Immature natural killer cell (primary cell): Measurements from ENCODE around the gene AADACL2. TPM values are rescaled to one million over a fixed set of nuclear protein-coding genes. Genes with fewer than 3 reads are reported as not detected.
"Not testable (repeated sequence)": the region's sequence is repeated elsewhere in the genome, so short reads cannot be mapped to it uniquely, and the experiment has no call there.

Source experiments
- DNase-seq, 3 donors: peaks; one replicate each; pipeline ENCODE4 v3.0.0; 2022; ENCODE audit warnings: mixed read lengths in 1 of 3
- H3K27ac Mint-ChIP-seq, 6 donors: one replicate each; pipeline ENCODE4 v1.8.0; 2020; ENCODE audit warnings: mixed read lengths in 6 of 6, mild to moderate bottlenecking in 5 of 6, inconsistent platforms in 4 of 6, moderate library complexity in 3 of 6
- H3K27me3 Mint-ChIP-seq, 3 donors: one replicate each; pipeline ENCODE4 v1.8.0; 2020 to 2021; ENCODE audit warnings: low read depth in 3 of 3, mild to moderate bottlenecking in 3 of 3, mixed read lengths in 3 of 3, moderate library complexity in 3 of 3, inconsistent platforms in 1 of 3
- H3K36me3 Mint-ChIP-seq, 3 donors: one replicate each; pipeline ENCODE4 v1.8.0; 2020; ENCODE audit warnings: mixed read lengths in 3 of 3, inconsistent platforms in 2 of 3, mild to moderate bottlenecking in 2 of 3
- H3K4me1 Mint-ChIP-seq, 2 donors: one replicate each; pipeline ENCODE4 v1.8.0; 2020; ENCODE audit warnings: inconsistent platforms in 2 of 2, mild to moderate bottlenecking in 2 of 2, mixed read lengths in 2 of 2, moderate library complexity in 1 of 2
- H3K4me3 Mint-ChIP-seq, 5 donors: one replicate each; pipeline ENCODE4 v1.8.0; 2020; ENCODE audit warnings: mild to moderate bottlenecking in 5 of 5, mixed read lengths in 5 of 5, inconsistent platforms in 3 of 5, moderate library complexity in 3 of 5
- H3K9me3 Mint-ChIP-seq, 6 donors: one replicate each; pipeline ENCODE4 v1.8.0; 2020; ENCODE audit warnings: mild to moderate bottlenecking in 6 of 6, mixed read lengths in 6 of 6, inconsistent platforms in 4 of 6, moderate library complexity in 3 of 6
- polyA plus RNA-seq, 3 donors: library from polyadenylated mRNA; unstranded; fragments of 300-500 nt; fragmentation: Illumina TruSeq; gene quantifications; one replicate each; pipeline ENCODE4 v1.2.3, GENCODE V29; 2021

Gene AADACL2
- polyA plus RNA-seq, 3 donors from 2014 or later: not detected

GRCh38 chr3:151772825-151773480, 39.2 kb downstream of the AADACL2 start:
- DNase-seq: no peak
- Mint-ChIP-seq H3K27me3 (peaks cover 0 to 3% (median 2%) of the 10 kb centered on the region in 3 donors), H3K27ac (no peak overlapping the region), H3K4me1 (no peaks in the 10 kb centered on the region), H3K9me3 (peaks cover 0 to 4% (median 0%) of the 10 kb centered on the region in 6 donors), H3K4me3 (no peak overlapping the region), H3K36me3 (no peaks in the 10 kb centered on the region)

GRCh38 chr3:151774235-151774634, 40.5 kb downstream of the AADACL2 start:
- peaks cover 0 to 4% (median 0%) of the 10 kb centered on the region in 6 donors for H3K9me3 Mint-ChIP-seq
- H3K4me1 Mint-ChIP-seq: no peaks in the 10 kb centered on the region
- no peak for DNase-seq
- H3K36me3 Mint-ChIP-seq: no peaks in the 10 kb centered on the region
- no peak overlapping the region for H3K4me3 Mint-ChIP-seq
- no peak overlapping the region for H3K27ac Mint-ChIP-seq
- peaks cover 0 to 3% (median 2%) of the 10 kb centered on the region in 3 donors for H3K27me3 Mint-ChIP-seq

- Mint-ChIP-seq H3K9me3 (peaks cover 0 to 4% (median 0%) of the 10 kb centered on the region in 6 donors), H3K27ac (no peak overlapping the region), H3K4me3 (no peak overlapping the region), H3K4me1 (no peaks in the 10 kb centered on the region), H3K36me3 (no peaks in the 10 kb centered on the region), H3K27me3 (peaks cover 0 to 3% (median 2%) of the 10 kb centered on the region in 3 donors)
- DNase-seq: no peak
Observed at GRCh38 chr3:151774910-151775309, 41.2 kb downstream of the AADACL2 start.

GRCh38 chr3:151775314-151776258, 41.9 kb downstream of the AADACL2 start:
- no peak for DNase-seq
- Mint-ChIP-seq H3K36me3 (no peaks in the 10 kb centered on the region), H3K27ac (no peak overlapping the region), H3K4me1 (no peaks in the 10 kb centered on the region), H3K9me3 (peaks cover 0 to 3% (median 0%) of the 10 kb centered on the region in 6 donors), H3K27me3 (peaks cover 0 to 3% (median 2%) of the 10 kb centered on the region in 3 donors), H3K4me3 (no peak overlapping the region)

- H3K36me3 Mint-ChIP-seq: no peaks in the 10 kb centered on the region
- no peak overlapping the region for H3K4me3 Mint-ChIP-seq
- no peaks in the 10 kb centered on the region for H3K4me1 Mint-ChIP-seq
- peaks cover 0 to 3% (median 0%) of the 10 kb centered on the region in 6 donors for H3K9me3 Mint-ChIP-seq
- H3K27ac Mint-ChIP-seq: no peak overlapping the region
- H3K27me3 Mint-ChIP-seq: peaks cover 0 to 3% (median 2%) of the 10 kb centered on the region in 3 donors
- DNase-seq: no peak
Observed at GRCh38 chr3:151776259-151776740, 42.6 kb downstream of the AADACL2 start.

- Mint-ChIP-seq H3K4me1 (no peaks in the 10 kb centered on the region), H3K9me3 (peaks cover 0 to 3% (median 0%) of the 10 kb centered on the region in 6 donors), H3K27ac (no peak overlapping the region), H3K27me3 (peaks cover 0 to 2% (median under 1%) of the 10 kb centered on the region in 3 donors), H3K36me3 (no peaks in the 10 kb centered on the region), H3K4me3 (no peak overlapping the region)
- DNase-seq: no peak
Observed at GRCh38 chr3:151777880-151778279, 44.2 kb downstream of the AADACL2 start.

- Mint-ChIP-seq H3K4me1 (no peaks in the 10 kb centered on the region), H3K27ac (no peak overlapping the region), H3K4me3 (no peak overlapping the region), H3K9me3 (no peaks in the 10 kb centered on the region), H3K27me3 (peaks cover 0 to 6% (median 4%) of the 10 kb centered on the region in 3 donors), H3K36me3 (no peaks in the 10 kb centered on the region)
- no peak for DNase-seq
Observed at GRCh38 chr3:151787626-151788025, 53.9 kb downstream of the AADACL2 start.

GRCh38 chr3:151788401-151788800, 54.7 kb downstream of the AADACL2 start:
- Mint-ChIP-seq H3K4me3 (no peak overlapping the region), H3K36me3 (no peaks in the 10 kb centered on the region), H3K4me1 (no peaks in the 10 kb centered on the region), H3K27me3 (peaks cover 0 to 6% (median 4%) of the 10 kb centered on the region in 3 donors), H3K27ac (no peak overlapping the region), H3K9me3 (no peaks in the 10 kb centered on the region)
- no peak for DNase-seq

GRCh38 chr3:151789853-151790463, 56.2 kb downstream of the AADACL2 start:
- Mint-ChIP-seq H3K27ac (no peak overlapping the region), H3K27me3 (peaks cover 0 to 6% (median 4%) of the 10 kb centered on the region in 3 donors), H3K4me1 (no peaks in the 10 kb centered on the region), H3K4me3 (no peak overlapping the region), H3K36me3 (peaks cover 0 to 3% (median 0%) of the 10 kb centered on the region in 3 donors), H3K9me3 (no peaks in the 10 kb centered on the region)
- DNase-seq: no peak

GRCh38 chr3:151790763-151791162, 57.0 kb downstream of the AADACL2 start:
- H3K27ac Mint-ChIP-seq, DNase-seq, H3K36me3 Mint-ChIP-seq, H3K4me3 Mint-ChIP-seq, H3K27me3 Mint-ChIP-seq, H3K4me1 Mint-ChIP-seq, H3K9me3 Mint-ChIP-seq: not testable (repeated sequence)

- DNase-seq: no peak
- Mint-ChIP-seq H3K4me3 (no peak overlapping the region), H3K36me3 (peaks cover 0 to 3% (median 0%) of the 10 kb centered on the region in 3 donors), H3K4me1 (no peaks in the 10 kb centered on the region), H3K27ac (no peak overlapping the region), H3K27me3 (peaks cover 0 to 6% (median 3%) of the 10 kb centered on the region in 3 donors), H3K9me3 (no peaks in the 10 kb centered on the region)
Observed at GRCh38 chr3:151792411-151792810, 58.7 kb downstream of the AADACL2 start.

- H3K36me3 Mint-ChIP-seq: peaks cover 0 to 3% (median 0%) of the 10 kb centered on the region in 3 donors
- peaks cover 0 to 6% (median 3%) of the 10 kb centered on the region in 3 donors for H3K27me3 Mint-ChIP-seq
- H3K27ac Mint-ChIP-seq: no peak overlapping the region
- H3K9me3 Mint-ChIP-seq: no peaks in the 10 kb centered on the region
- no peak for DNase-seq
- no peaks in the 10 kb centered on the region for H3K4me1 Mint-ChIP-seq
- no peak overlapping the region for H3K4me3 Mint-ChIP-seq
Observed at GRCh38 chr3:151793636-151794035, 59.9 kb downstream of the AADACL2 start.

GRCh38 chr3:151794080-151794479, 60.4 kb downstream of the AADACL2 start:
- Mint-ChIP-seq H3K4me3 (no peak overlapping the region), H3K27me3 (peaks cover 0 to 6% (median 3%) of the 10 kb centered on the region in 3 donors), H3K27ac (no peak overlapping the region), H3K9me3 (no peaks in the 10 kb centered on the region), H3K36me3 (peaks cover 0 to 3% (median 0%) of the 10 kb centered on the region in 3 donors), H3K4me1 (no peaks in the 10 kb centered on the region)
- DNase-seq: no peak
